Nephron (organoid): ENCODE data around the gene RGS6.

Source experiments
- H3K27ac Mint-ChIP-seq, 3 experiments: 2 replicates each; pipeline ENCODE4 v1.8.0; 2020; ENCODE audit warnings: mixed read lengths in 3 of 3, mild to moderate bottlenecking in 2 of 3, moderate library complexity in 1 of 3
- H3K27me3 Mint-ChIP-seq: 2 replicates; pipeline ENCODE4 v1.8.0; 2021; ENCODE audit warnings: low read depth, mild to moderate bottlenecking, moderate library complexity, mixed read lengths
- H3K36me3 Mint-ChIP-seq: 2 replicates; pipeline ENCODE4 v1.8.0; 2020; ENCODE audit warnings: low read depth, mixed read lengths
- H3K4me1 Mint-ChIP-seq: 2 replicates; pipeline ENCODE4 v1.8.0; 2020; ENCODE audit warnings: mixed read lengths
- H3K4me3 Mint-ChIP-seq, 3 experiments: 2 replicates each; pipeline ENCODE4 v1.8.0; 2020; ENCODE audit warnings: mild to moderate bottlenecking in 3 of 3, mixed read lengths in 3 of 3, moderate library complexity in 2 of 3
- H3K9me3 Mint-ChIP-seq: 2 replicates; pipeline ENCODE4 v1.8.0; 2020; ENCODE audit warnings: mixed read lengths
- TF ChIP-seq, protein P1 (sequence below), 3 experiments: fragments of 200-600 bp; sonication (generic); IDR thresholded peaks; one replicate each; pipeline ENCODE4 v1.5.0; 2021; ENCODE audit warnings: antibody characterized with exemption in 3 of 3; ENCODE audit not compliant: unreplicated experiment in 3 of 3

RGS6 gene

DNA sequence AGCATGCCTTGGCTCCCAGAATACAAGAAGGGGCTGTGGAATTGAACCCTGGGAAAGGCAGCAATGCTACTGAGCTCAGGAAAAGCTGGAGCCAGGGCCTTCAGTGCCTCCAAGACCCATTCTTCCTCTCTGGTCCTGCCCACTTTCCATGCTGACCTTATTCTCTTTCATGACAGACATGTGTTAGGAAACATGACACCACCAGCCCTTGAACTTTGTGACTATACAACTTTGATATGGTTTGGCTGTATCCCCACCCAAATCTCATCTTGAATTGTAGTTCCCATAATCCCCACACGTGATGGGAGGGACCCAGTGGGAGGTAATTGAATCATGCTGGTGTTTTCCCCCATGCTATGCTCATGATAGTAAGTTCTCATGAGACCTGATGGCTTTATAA is 553.5 kb downstream of the RGS6 start:
- TF ChIP-seq, protein P1, sequence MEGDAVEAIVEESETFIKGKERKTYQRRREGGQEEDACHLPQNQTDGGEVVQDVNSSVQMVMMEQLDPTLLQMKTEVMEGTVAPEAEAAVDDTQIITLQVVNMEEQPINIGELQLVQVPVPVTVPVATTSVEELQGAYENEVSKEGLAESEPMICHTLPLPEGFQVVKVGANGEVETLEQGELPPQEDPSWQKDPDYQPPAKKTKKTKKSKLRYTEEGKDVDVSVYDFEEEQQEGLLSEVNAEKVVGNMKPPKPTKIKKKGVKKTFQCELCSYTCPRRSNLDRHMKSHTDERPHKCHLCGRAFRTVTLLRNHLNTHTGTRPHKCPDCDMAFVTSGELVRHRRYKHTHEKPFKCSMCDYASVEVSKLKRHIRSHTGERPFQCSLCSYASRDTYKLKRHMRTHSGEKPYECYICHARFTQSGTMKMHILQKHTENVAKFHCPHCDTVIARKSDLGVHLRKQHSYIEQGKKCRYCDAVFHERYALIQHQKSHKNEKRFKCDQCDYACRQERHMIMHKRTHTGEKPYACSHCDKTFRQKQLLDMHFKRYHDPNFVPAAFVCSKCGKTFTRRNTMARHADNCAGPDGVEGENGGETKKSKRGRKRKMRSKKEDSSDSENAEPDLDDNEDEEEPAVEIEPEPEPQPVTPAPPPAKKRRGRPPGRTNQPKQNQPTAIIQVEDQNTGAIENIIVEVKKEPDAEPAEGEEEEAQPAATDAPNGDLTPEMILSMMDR (IDR thresholded peaks at IDR 0.05; ENCODE audit: unreplicated experiment in 3 of 3) = no peak
- Mint-ChIP-seq H3K36me3 (no peaks in the 10 kb centered on the region), H3K4me1 (peaks cover 3% of the 10 kb centered on the region), H3K27ac (no peak overlapping the region), H3K27me3 (peaks cover 3% of the 10 kb centered on the region), H3K4me3 (no peak overlapping the region), H3K9me3 (peaks cover 29% of the 10 kb centered on the region)

DNA sequence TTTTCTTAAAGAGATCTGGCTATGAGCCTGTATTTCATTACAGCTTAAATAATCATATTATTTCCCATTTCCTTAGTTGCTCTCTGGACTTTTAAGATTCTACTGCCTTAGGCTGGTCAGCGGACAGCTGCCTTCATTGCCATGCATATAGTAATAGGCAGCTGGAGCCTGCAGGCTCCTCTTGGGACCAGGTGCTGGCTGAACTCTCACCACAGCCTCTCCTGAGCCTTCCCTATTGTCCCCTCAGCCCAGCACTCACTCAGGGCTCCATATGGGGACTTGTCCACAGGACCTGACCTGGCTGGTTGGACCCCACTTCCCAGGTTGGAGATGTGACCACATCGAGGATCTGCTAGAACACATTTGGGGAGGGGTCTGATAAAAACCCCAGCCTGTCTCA is 556.3 kb downstream of the RGS6 start:
- no peak overlapping the region for H3K4me3 Mint-ChIP-seq

DNA sequence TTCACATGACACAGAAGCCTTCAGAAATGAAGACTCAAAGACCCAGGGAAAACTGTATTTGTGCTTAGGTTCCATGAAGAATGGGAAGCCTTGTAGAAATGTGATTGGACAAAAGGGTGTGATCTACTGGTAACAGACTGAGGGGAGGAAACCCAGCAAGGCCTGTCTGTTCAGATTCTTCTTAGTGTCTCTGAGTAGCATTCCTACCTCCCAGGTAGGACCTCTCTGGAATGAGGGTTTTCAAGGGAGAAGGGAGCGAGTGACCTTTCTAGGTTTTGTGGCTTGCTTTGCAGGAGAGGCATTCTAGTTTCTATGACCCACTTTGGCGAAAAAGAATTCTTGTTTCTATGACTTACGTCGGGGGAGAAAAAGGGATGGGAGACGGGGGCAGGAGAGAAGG is 560.0 kb downstream of the RGS6 start:
- H3K9me3 Mint-ChIP-seq = peaks cover 48% of the 10 kb centered on the region
- no peaks in the 10 kb centered on the region for H3K4me1 Mint-ChIP-seq
- peaks cover 4% of the 10 kb centered on the region for H3K27me3 Mint-ChIP-seq
- TF ChIP-seq, protein P1 (IDR thresholded peaks at IDR 0.05; ENCODE audit: unreplicated experiment in 3 of 3) = no peak
- H3K27ac Mint-ChIP-seq = no peak overlapping the region
- H3K4me3 Mint-ChIP-seq = no peak overlapping the region
- no peaks in the 10 kb centered on the region for H3K36me3 Mint-ChIP-seq

More for the DNA sequence above, 556.3 kb downstream of the RGS6 start:
- TF ChIP-seq, protein P1 (IDR thresholded peaks at IDR 0.05; ENCODE audit: unreplicated experiment in 3 of 3) = no peak
- Mint-ChIP-seq H3K4me1 (no peaks in the 10 kb centered on the region), H3K27ac (no peak overlapping the region), H3K9me3 (peaks cover 41% of the 10 kb centered on the region), H3K27me3 (peaks cover 4% of the 10 kb centered on the region), H3K36me3 (no peaks in the 10 kb centered on the region)

DNA sequence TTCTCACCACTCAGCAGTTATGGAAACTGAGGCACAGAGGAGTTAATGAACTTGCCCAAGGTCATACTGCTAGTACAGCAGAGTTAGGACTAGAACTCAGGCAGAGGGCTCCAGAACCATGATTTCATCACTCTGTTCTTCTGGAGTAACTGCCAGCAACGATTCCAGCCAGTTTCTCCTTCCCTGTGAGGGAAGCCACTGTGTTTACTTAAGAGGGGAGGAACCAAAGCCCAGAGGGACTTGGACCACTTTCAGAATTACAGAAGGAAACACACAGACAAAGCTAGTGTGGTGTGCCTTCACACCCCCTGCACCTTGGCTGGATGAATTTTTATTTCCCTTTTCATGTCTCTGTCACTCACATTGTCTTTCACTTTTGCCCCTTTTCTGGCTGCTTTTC is 563.4 kb downstream of the RGS6 start:
- Mint-ChIP-seq H3K27ac (no peak overlapping the region), H3K9me3 (peaks cover 22% of the 10 kb centered on the region), H3K36me3 (no peaks in the 10 kb centered on the region), H3K27me3 (peaks cover 4% of the 10 kb centered on the region), H3K4me3 (no peak overlapping the region), H3K4me1 (no peaks in the 10 kb centered on the region)
- TF ChIP-seq, protein P1 (IDR thresholded peaks at IDR 0.05; ENCODE audit: unreplicated experiment in 3 of 3) = no peak

DNA sequence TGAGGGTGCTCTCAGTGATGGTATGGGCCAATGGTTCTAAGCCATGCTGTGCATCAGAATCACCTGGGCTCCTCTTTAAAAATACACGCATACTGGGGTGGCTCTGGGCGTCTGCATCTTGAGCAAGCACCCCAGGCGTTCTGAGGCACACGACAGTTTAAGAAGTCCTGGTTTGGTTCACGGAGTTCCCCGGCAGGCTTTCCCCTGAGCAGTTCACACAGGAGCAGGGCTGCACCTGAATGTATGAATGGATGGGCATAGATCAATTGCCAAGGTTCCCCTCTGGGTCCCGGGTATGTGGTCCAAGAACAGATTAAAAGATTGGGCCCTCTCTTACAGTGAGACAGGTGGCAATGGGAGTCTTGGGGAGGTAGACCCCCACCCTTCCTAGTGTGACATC is 566.4 kb downstream of the RGS6 start:
- Mint-ChIP-seq H3K4me3 (no peak overlapping the region), H3K36me3 (no peaks in the 10 kb centered on the region), H3K27me3 (no peaks in the 10 kb centered on the region), H3K27ac (no peak overlapping the region), H3K9me3 (peaks cover 9% of the 10 kb centered on the region), H3K4me1 (no peaks in the 10 kb centered on the region)
- TF ChIP-seq, protein P1 (IDR thresholded peaks at IDR 0.05; ENCODE audit: unreplicated experiment in 3 of 3) = no peak

DNA sequence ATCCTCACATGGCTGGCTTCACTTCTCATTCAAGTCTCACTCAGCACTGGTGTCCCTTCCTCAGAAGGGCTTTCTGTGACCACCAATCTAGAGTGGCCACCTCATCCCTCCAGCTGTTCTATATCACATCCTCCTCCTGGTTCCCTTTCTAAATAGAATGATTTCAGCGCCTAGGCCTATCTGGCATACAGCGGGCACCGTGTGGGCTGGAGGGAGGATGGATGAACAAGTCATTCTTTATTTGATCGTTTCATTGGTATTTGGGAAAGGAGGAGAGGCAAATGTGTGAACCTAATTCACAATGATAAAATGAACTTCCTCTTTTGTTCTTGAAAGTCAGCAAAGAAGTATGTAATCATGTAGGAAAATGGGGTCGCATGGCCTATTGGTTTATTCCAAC is 567.5 kb downstream of the RGS6 start:
- H3K36me3 Mint-ChIP-seq = no peaks in the 10 kb centered on the region
- no peak overlapping the region for H3K27ac Mint-ChIP-seq
- peaks cover 4% of the 10 kb centered on the region for H3K9me3 Mint-ChIP-seq
- H3K4me1 Mint-ChIP-seq = no peaks in the 10 kb centered on the region
- H3K4me3 Mint-ChIP-seq = no peak overlapping the region
- TF ChIP-seq, protein P1 (IDR thresholded peaks at IDR 0.05; ENCODE audit: unreplicated experiment in 3 of 3) = no peak
- no peaks in the 10 kb centered on the region for H3K27me3 Mint-ChIP-seq
